Esophagus squamous epithelium (tissue), 4 donors: ENCODE measurements around the gene TMEM132D.

Experiments
- POLR2A ChIP-seq, 4 donors: fragments of 450-650 bp; IDR thresholded peaks; one replicate each; pipeline ENCODE4 v1.6.1; 2017; ENCODE audit warnings: antibody characterized with exemption in 4 of 4, mild to moderate bottlenecking in 4 of 4, moderate library complexity in 3 of 4
- TF ChIP-seq, protein P1 (sequence below), 6 experiments: fragments of 450-650 bp in 4 of 6; fragments of 200-600 bp in 2 of 6; sonication (generic) in 2 of 6; IDR thresholded peaks; one replicate each; pipeline ENCODE4 v1.5.1; 2016 to 2019; ENCODE audit warnings: antibody characterized with exemption in 6 of 6, mild to moderate bottlenecking in 4 of 6, moderate library complexity in 4 of 6

DNA sequence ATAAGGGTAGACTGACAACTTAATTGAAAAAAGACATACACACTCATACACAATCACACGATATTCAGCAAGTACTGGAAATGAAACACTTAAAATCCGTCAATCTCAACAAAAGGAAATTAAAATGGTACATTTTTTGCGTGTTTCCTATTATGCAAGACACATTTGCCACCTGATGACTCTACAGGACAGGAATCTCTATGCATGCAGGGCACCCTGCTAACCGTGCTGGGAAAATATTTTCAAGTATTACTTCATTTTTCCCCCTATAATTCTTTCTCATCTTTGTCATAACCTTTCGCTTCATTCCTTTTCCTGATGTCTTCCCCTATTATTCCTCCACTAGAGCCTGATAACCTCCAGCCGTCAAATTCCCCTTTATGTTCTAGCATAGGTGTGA is 150.2 kb downstream of the TMEM132D start:
- TF ChIP-seq POLR2A (IDR thresholded peaks at IDR 0.05) = no peak
- TF ChIP-seq, protein P1, sequence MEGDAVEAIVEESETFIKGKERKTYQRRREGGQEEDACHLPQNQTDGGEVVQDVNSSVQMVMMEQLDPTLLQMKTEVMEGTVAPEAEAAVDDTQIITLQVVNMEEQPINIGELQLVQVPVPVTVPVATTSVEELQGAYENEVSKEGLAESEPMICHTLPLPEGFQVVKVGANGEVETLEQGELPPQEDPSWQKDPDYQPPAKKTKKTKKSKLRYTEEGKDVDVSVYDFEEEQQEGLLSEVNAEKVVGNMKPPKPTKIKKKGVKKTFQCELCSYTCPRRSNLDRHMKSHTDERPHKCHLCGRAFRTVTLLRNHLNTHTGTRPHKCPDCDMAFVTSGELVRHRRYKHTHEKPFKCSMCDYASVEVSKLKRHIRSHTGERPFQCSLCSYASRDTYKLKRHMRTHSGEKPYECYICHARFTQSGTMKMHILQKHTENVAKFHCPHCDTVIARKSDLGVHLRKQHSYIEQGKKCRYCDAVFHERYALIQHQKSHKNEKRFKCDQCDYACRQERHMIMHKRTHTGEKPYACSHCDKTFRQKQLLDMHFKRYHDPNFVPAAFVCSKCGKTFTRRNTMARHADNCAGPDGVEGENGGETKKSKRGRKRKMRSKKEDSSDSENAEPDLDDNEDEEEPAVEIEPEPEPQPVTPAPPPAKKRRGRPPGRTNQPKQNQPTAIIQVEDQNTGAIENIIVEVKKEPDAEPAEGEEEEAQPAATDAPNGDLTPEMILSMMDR (IDR thresholded peaks at IDR 0.05) = no peak
